T-helper 22 cell (primary cell): ENCODE measurements around the gene HOXC13.

Source experiments
- DNase-seq: peaks from one replicate; pipeline ENCODE4 v3.0.0-alpha.2; 2020; ENCODE audit warnings: low read depth

HOXC13 gene

GRCh38 chr12:53995378-53996239 lies 57.0 kb downstream of the HOXC13 start:
- DNase-seq, result no peak
